ENCODE measurements around the gene HDAC4. TPM values are rescaled to one million over a fixed set of nuclear protein-coding genes. Genes with fewer than 3 reads are reported as not detected.

The HDAC4 gene
- total RNA-seq, 1 experiment from 2014 or later, result 61.5 TPM

DNA sequence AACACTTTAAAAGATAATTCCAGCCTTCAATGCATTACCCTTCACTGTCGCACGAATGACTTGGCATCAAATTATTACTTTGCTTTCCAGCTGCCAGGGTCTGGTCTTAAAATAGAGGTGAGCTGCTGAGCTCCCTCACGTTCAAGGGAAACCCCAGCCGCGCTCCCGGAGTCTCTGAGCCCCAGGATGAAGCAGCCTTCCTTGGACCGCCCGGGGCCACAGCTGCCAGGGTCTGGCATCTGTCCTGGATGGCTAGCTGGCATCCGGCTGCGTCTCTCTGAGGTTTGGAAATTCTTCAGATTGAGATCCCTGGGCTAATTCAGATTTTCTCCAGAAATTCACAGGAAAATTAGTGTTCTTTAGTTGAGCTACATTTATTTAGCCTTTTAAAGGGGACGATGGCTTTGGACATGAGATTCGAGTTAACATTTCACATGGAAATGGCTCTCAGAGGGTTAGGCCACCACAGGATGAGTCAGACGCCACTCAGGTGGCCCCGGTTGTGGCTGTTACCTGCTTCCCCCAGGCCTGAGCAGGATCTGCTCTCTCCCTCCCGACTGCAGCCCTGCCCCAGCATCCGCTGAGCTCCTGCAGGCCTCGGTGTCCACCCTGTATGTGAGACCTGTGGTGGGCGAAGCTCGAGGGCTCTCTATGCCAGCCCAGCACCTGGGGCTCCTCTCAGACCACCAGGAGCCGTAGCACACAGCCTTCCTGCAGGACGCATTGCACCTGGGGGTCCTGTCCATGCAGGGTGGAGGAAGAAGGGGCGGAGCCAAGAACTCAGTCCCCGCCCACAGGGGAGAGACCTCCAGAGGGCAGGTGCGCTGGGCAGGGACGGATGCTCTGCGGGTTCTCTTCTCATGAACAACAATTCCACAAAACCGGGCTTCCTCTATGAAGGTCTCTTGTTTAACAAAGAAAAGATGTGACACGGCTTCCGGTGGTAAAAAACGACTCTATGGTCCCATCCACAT lies 297.4 kb downstream of the HDAC4 start:
- Histone ChIP-seq H2AFZ (no peak overlapping the region), H3K79me2 (ENCODE audit: low read depth) (no peaks in the 10 kb centered on the region), H3K36me3 (ENCODE audit: low read depth) (no peaks in the 10 kb centered on the region), H3K4me2 (no peak overlapping the region), H3F3A (ENCODE audit: insufficient read depth, low read depth) (no peaks in the 10 kb centered on the region), H3K4me3 (no peak overlapping the region), H3K4me1 (replicated peaks; ENCODE audit: insufficient read depth) (no peaks in the 10 kb centered on the region), H3K27me3 (ENCODE audit: insufficient read depth, low read depth) (no peaks in the 10 kb centered on the region), H4K20me1 (ENCODE audit: insufficient read depth) (no peaks in the 10 kb centered on the region; the same call in 1 of the 2 replicates), H3K9me3 (ENCODE audit: insufficient read depth, low read depth) (no peaks in the 10 kb centered on the region), H3K9me2 (ENCODE audit: insufficient read depth) (no peaks in the 10 kb centered on the region), H3K27ac (no peak overlapping the region)
- ChIA-PET POLR2A (ENCODE audit: unreplicated experiment) (no interaction called here), CTCF (no interaction called here)
- TF ChIP-seq EZH2 (IDR thresholded peaks at IDR 0.05; ENCODE audit: low read depth) (no peak), CTCF (conservative IDR thresholded peaks at IDR 0.05) (no peak)
- DNase-seq, result no peak
- BruUV-seq (replicated peaks), result no TSS peak
- intact Hi-C loops (cut with micrococcal nuclease; ENCODE audit: unreplicated experiment), result no loop called here

DNA sequence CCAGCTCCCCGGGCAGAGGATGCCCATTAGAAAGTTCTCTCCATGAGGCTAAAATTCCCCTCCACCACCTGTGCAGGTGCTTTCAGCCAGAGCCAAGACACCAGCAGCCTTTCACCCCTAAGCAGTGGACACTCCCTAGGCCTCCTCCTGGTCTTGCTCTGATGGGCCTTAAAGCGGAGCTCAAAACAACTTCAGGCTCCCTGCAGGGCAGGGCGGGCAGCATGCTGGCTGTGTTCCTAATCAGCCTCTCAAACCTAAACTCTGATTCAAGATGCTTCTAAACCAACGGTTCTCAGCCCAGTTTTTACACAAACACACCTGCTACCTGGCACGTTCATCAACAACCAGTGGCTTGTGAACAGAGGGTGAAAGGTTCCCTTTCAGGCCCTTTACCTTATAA lies 298.6 kb downstream of the HDAC4 start:
- H2AFZ ChIP-seq, result no peak overlapping the region
- no peaks in the 10 kb centered on the region for H3K27me3 ChIP-seq (ENCODE audit: insufficient read depth, low read depth)
- intact Hi-C loops (cut with micrococcal nuclease; ENCODE audit: unreplicated experiment), result no loop called here
- CTCF ChIA-PET, result interaction anchor here (0.7 kb wide), 1 partner anchor 781 kb away, joined by 3 read pairs; no protein-coding TSS in a partner anchor
- H3F3A ChIP-seq (ENCODE audit: insufficient read depth, low read depth), result no peaks in the 10 kb centered on the region
- no peak overlapping the region for H3K4me2 ChIP-seq
- no peak for DNase-seq
- TF ChIP-seq CTCF (conservative IDR thresholded peaks at IDR 0.05) (no peak), EZH2 (IDR thresholded peaks at IDR 0.05; ENCODE audit: low read depth) (no peak)
- POLR2A ChIA-PET (ENCODE audit: unreplicated experiment), result no interaction called here
- H3K4me1 ChIP-seq (replicated peaks; ENCODE audit: insufficient read depth), result no peaks in the 10 kb centered on the region
- H3K79me2 ChIP-seq (ENCODE audit: low read depth), result no peaks in the 10 kb centered on the region
- H3K9me2 ChIP-seq (ENCODE audit: insufficient read depth), result no peaks in the 10 kb centered on the region
- H3K9me3 ChIP-seq (ENCODE audit: insufficient read depth, low read depth), result no peaks in the 10 kb centered on the region
- H4K20me1 ChIP-seq (ENCODE audit: insufficient read depth), result no peaks in the 10 kb centered on the region; the same call in 1 of the 2 replicates
- no peak overlapping the region for H3K27ac ChIP-seq
- BruUV-seq (replicated peaks), result no TSS peak
- H3K36me3 ChIP-seq (ENCODE audit: low read depth), result no peaks in the 10 kb centered on the region
- no peak overlapping the region for H3K4me3 ChIP-seq

- POLR2A ChIA-PET (ENCODE audit: unreplicated experiment), result no interaction called here
- H3K4me2 ChIP-seq, result no peak overlapping the region
Observed at GRCh38 chr2:239101807-239102206, 299.0 kb downstream of the HDAC4 start.

More at GRCh38 chr2:239101807-239102206, 299.0 kb downstream of the HDAC4 start:
- Histone ChIP-seq H3K79me2 (ENCODE audit: low read depth) (no peaks in the 10 kb centered on the region), H3K4me1 (replicated peaks; ENCODE audit: insufficient read depth) (no peaks in the 10 kb centered on the region), H3K27me3 (ENCODE audit: insufficient read depth, low read depth) (no peaks in the 10 kb centered on the region), H3K27ac (no peak overlapping the region), H3K4me3 (no peak overlapping the region), H3K36me3 (ENCODE audit: low read depth) (no peaks in the 10 kb centered on the region), H2AFZ (no peak overlapping the region), H3F3A (ENCODE audit: insufficient read depth, low read depth) (no peaks in the 10 kb centered on the region), H3K9me3 (ENCODE audit: insufficient read depth, low read depth) (no peaks in the 10 kb centered on the region), H4K20me1 (ENCODE audit: insufficient read depth) (no peaks in the 10 kb centered on the region; the same call in 1 of the 2 replicates), H3K9me2 (ENCODE audit: insufficient read depth) (no peaks in the 10 kb centered on the region)
- intact Hi-C loops (cut with micrococcal nuclease; ENCODE audit: unreplicated experiment), result no loop called here
- TF ChIP-seq EZH2 (IDR thresholded peaks at IDR 0.05; ENCODE audit: low read depth) (no peak), CTCF (conservative IDR thresholded peaks at IDR 0.05) (no peak)
- DNase-seq, result no peak
- no TSS peak for BruUV-seq (replicated peaks)
- CTCF ChIA-PET, result interaction anchor here (0.7 kb wide), 1 partner anchor 780 kb away, joined by 3 read pairs; no protein-coding TSS in a partner anchor
